Sigmoid colon (tissue), 4 donors: ENCODE measurements around the gene PPP1R3F.

Source experiments
- CTCF ChIP-seq, 4 experiments: fragments of 450-650 bp in 3 of 4; fragments of 200-600 bp in 1 of 4; IDR thresholded peaks; one replicate each; pipeline ENCODE4 v1.5.1; 2016 to 2019; ENCODE audit warnings: antibody characterized with exemption in 4 of 4, mild to moderate bottlenecking in 3 of 4, moderate library complexity in 2 of 4
- EP300 ChIP-seq, 4 donors: sonication (generic); formaldehyde crosslinking; IDR thresholded peaks; one replicate each; pipeline ENCODE4 v1.6.1; 2017; ENCODE audit warnings: antibody characterized with exemption in 4 of 4
- POLR2AphosphoS5 ChIP-seq, 4 donors: sonication (generic); formaldehyde crosslinking; IDR thresholded peaks; one replicate each; pipeline ENCODE4 v1.6.1; 2017; ENCODE audit warnings: antibody characterized with exemption in 4 of 4

- TF ChIP-seq CTCF (IDR thresholded peaks at IDR 0.05) (no peak), EP300 (IDR thresholded peaks at IDR 0.05) (no peak), POLR2AphosphoS5 (IDR thresholded peaks at IDR 0.05) (peak; percentile 62 to 82 (median 78))
These were observed 405 bp upstream of the PPP1R3F start for GRCh38 chrX:49269010-49269766.
